Mammary epithelial cell (primary cell): ENCODE data around the gene BLVRA.

Source experiments
- EZH2 ChIP-seq: IDR thresholded peaks from 2 replicates; pipeline ENCODE4 v1.6.1; 2012; ENCODE audit warnings: low read length, inconsistent platforms, borderline replicate concordance
- TF ChIP-seq, protein P1 (sequence below), 2 donors: IDR thresholded peaks in 1 of 2; conservative IDR thresholded peaks in 1 of 2; 2 replicates each; pipeline ENCODE4 v1.5.1; 2011 to 2012; ENCODE audit warnings: inconsistent platforms in 2 of 2, low read length in 2 of 2, mild to moderate bottlenecking in 2 of 2, control low read depth in 1 of 2, low read depth in 1 of 2; ENCODE audit not compliant: insufficient read depth in 1 of 2; ENCODE audit errors: extremely low read depth in 1 of 2

DNA sequence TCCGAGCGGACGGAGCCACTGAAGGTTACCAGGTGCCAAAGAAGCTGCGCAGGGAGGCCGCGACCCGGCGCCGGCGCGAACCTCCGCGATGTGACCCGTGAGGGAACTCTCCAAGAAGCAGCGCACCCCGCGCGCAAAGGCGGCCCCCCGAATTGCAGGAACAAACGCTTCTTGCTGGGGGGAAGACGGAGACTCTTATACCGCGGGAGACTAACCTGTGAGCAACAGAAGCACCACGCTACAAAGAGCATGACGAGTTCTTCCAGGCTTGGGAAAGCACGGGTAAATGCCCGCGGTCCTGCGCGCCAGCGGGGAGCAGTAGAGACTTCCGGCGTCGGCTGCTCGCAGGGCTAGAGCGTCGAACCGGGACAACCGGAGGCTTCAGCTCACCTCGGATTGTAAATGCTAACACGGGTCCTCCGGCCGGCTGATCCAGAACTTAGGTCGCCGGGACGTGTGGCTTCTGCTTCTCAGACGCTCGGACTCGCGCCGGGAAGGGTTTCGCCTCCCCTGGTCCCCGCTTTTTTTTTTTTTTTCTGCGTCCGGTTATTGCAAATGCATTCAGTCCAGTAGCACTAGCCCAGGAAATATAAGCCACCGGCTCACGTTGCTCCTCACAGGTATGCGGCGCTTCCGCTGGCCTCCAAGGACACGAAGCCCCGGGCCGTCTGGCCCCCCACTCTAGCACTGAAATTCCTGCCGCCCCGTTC, 29.1 kb upstream of the BLVRA start, which contains the start of gene COA1:
- no peak for TF ChIP-seq EZH2
- TF ChIP-seq, protein P1, sequence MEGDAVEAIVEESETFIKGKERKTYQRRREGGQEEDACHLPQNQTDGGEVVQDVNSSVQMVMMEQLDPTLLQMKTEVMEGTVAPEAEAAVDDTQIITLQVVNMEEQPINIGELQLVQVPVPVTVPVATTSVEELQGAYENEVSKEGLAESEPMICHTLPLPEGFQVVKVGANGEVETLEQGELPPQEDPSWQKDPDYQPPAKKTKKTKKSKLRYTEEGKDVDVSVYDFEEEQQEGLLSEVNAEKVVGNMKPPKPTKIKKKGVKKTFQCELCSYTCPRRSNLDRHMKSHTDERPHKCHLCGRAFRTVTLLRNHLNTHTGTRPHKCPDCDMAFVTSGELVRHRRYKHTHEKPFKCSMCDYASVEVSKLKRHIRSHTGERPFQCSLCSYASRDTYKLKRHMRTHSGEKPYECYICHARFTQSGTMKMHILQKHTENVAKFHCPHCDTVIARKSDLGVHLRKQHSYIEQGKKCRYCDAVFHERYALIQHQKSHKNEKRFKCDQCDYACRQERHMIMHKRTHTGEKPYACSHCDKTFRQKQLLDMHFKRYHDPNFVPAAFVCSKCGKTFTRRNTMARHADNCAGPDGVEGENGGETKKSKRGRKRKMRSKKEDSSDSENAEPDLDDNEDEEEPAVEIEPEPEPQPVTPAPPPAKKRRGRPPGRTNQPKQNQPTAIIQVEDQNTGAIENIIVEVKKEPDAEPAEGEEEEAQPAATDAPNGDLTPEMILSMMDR (conservative IDR thresholded peaks at IDR 0.05 in 1 of 2, IDR thresholded peaks at IDR 0.05 in 1 of 2; ENCODE audit: extremely low read depth in 1 of 2, insufficient read depth in 1 of 2, low read depth in 1 of 2, low read length in 2 of 2), result no peak
